Activated T-cell treated with anti-CD3 and anti-CD28 coated beads, Interleukin-2, amount 50 U/mL, for 1 hour (primary cell): Measurements from ENCODE around the gene GFAP.
A peak's percentile ranks its signal among the peaks of the same experiment; 100 is the strongest.

Experiments
- DNase-seq: peaks from one replicate; pipeline ENCODE4 v3.0.0-alpha.2; 2020

The GFAP gene

DNA sequence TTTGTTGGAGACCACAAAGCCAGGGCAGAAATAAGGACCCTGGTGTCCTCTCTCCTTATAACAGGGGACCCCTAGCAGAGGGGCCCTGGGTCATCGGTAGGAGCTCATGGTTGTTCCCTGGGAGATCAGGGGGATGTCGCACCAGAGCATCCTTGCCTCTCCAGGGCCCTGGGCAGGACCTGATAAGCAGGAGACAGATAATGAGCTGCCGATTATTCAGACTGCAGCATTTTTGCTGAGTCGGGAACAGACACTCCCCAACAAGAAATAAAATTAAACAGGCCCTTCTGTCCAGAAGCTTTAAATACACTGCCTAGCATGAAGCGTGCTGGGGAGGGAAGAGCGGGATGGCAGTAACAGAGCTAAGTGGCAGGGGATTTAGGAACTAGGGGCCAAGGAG is 15.4 kb upstream of the GFAP start:
- DNase-seq, result no peak

DNA sequence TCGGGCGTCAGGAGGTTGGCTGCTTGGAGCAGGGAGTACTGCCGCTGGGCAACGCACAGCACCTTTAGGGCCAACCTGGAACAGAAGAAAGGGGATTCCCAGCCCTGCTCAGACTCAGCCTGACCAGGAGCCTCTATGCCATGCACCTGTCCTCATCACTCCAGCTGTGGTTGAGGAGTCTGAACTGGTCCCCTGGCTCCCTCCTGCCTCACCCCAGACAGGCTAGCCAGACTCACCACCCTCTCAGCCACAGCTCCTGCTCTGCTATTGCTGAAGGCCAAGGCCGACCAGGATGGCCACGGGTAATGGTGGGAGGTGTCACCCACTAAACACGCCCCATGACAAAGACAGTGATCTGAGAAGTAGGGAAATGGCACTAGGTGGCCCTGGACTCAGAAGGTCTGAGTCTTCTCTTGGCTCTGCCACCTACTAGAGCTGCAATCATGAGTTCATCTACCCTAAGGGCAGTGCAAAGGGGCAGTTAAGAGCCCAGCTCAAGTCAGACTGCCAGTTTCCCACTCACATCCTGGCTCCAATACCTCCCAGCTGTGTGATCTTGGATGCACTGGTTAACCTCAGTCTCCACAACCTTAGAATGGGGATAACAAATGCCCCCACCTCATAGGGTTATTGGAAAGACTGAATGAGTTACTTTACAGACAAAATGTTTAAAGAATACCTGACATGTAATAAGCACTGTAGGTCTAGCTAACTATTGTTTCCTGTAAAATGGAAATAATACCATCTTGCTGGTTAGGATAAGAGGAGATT is 13.8 kb upstream of the GFAP start:
- DNase-seq, result no peak

DNA sequence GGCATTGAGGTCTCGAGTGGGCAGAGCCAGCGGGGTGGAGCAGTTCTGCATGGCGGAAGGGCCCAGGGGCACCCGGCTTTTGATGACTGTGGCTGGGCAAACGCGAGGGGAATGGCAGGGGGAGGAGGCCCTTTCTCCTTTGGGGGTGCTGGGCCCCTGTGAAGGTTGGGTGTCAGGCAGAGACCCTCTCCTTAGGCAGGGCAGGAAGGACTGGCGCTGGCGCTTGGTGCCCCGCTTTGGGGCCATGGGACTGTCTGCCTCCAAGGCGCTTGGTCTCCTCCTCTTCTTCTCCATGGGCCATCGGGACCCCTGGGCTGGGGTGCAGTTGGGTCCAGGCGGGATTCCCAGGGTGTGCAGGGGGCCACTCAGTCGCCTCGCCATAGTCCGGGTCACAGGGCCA is 12.8 kb upstream of the GFAP start:
- DNase-seq, result no peak

DNA sequence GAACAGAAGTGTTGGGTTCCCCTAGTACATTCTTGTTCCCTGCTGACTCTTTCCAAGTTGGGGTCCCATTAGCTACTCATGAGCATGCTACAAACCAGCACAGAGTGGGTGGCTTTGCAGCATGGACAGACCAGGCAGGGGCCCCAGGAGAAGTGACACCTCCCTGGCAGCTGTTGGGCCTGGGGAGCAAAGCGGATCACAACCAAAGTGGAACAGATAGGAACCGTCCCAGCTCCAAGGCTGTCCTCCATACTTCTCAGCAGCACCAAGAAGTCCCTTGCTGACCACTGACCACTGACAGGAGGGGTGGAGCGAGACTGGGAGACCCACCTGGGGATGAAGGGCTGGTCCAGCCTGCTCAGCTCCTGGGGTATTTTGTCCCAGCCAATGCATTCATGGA is 12.4 kb upstream of the GFAP start:
- DNase-seq, result no peak

DNA sequence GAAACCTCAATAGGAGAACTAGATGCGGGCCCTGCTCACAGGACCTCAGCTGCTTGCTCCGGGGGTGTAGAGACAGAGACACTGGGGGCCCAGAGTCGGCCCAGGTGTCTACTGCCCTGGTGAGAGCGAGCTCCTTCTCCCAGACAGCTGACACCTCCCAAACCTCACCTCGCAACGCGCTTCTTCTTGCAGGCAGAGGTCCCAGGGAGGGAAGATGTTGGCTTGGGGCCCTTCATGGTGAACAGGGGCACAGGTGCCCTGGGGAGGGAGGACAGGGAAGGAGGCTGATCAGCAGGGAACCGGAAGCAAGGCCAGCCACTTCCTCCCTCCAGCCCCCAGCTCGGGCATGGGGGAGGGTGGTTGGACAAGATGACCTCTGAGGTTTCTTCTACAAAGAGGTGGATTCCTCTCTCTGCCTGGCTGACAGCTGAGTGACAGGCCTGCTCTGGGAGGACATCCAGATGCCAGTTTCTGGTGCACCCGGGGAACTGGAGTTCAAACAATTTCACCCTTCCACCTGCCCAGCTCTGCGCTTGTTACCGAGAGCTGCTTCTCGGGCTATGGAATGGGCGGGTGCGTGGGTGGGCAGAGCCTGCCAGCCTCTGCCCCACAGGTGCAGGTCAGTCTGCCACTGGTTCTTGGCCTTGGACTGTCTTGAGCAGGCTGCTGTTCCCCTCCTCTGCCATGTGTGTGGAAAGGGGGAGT is 11.7 kb upstream of the GFAP start:
- no peak for DNase-seq

DNA sequence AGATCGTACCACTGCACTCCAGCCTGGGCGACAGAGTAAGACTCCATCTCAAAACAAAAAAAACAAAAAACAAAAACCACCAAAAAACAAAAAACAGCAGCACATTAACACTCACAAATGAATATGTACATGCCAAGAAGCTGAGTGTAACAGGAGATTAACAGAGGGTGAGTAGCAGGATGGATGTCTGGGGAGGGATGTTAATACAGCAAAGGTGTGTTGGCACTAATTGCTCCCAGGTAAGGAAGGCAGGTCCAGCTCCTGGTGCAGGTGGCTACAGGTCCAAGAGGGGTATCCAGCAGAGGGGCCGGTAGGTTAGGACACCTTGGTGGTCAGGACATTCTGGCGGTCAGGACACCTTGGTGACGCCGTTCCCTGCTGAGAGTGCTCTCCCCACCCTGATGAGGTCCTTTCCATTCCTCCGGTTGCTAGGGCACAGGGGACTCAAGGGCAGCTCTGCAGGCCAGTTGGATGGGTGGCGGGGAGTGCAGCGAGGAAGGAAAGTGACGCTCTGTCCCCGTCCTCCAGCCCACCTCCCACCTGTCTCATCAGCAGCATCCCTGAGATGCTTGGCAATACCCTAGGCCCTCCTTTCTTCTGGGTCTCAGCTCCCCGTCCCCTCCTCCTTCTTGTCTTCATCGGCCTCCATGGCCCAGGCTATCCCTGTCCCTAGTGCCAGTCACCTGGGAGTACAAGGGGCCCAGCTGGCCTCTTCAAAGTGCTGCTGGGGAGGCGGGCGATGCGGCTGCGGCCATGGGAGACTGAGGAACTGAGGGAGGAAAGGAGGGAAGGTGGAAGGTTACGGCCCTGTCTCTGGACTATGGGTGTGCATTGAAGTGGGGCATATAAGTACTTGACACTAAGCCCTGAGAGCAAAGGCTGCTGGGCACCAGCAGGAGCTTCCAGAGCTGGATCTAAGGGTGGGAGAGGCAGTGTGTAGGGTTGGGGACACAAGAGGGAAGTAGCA is 10.7 kb upstream of the GFAP start:
- no peak for DNase-seq

DNA sequence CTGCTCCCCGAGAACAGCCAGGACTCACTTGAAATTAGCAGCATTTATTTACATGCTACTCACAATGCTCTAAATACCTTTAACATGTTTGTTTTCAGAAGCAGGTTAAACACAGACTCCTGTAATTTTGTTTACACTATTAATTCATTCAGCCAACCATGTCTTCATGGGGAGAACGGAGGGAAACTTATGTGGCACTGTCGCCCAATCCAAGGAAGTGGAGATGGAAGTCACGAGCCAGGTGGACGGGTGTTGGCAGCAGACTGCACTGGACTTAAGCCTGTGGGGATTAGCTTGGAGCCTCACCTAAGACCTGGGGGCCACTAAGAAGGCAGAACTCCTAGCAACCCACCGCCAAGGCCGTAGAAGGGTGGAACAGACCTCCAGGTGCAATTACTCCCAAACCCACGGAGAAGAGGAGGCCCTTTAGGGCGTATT is 8.8 kb upstream of the GFAP start:
- DNase-seq, result no peak

DNA sequence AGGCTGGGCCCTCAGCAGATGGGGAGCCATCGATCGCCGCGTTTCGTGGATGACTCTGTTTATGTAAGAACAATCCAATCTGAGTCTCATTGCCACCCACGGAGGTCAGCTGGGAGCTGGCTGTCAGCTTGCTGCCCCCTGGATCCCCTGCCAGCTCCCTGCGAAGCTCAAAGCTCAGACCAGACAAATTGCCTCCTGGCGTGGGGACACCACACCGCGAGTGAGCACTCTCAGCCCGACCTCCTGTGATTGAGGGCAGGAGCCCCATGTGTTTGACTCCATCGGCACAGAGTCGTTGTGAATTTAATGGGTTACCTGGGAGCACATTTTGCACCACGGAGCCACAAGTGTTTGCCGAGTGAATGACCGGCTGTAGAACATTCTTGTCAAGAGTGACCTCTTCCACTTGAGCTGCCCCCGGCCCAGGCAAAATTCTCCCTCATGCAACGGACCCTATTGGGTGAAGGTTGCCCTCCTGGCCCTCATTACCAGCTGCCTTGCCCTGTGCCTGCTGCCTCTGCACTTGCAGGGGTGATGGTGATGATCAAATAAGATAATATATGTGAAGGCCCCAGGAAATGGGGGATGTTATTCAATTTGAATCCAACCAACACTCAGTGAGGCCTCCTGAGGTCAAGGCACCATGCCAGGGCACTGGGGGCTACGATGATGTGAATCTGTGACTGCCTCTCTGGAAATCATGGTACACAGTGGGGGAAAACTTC is 7.6 kb upstream of the GFAP start:
- DNase-seq, result no peak

DNA sequence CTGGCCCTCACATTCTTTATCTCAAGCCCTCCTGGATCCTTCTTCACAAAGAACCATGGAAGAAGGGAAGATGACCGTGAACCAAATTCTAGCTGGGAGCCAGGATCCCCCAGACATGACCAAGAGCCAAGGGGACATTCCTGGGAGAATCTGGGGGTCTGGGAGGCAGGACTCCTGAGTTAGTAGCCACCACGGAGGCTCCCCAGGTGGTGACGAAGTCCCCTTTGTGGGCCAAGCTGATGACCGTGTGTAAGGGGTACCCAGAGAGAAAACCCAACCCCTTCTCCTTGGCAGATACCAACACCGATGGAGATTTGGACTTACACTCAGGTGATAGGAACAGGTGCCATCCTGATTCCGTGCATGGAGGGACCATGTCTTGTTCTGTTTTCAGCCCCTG is 6.8 kb upstream of the GFAP start:
- peak; percentile 7 for DNase-seq

DNA sequence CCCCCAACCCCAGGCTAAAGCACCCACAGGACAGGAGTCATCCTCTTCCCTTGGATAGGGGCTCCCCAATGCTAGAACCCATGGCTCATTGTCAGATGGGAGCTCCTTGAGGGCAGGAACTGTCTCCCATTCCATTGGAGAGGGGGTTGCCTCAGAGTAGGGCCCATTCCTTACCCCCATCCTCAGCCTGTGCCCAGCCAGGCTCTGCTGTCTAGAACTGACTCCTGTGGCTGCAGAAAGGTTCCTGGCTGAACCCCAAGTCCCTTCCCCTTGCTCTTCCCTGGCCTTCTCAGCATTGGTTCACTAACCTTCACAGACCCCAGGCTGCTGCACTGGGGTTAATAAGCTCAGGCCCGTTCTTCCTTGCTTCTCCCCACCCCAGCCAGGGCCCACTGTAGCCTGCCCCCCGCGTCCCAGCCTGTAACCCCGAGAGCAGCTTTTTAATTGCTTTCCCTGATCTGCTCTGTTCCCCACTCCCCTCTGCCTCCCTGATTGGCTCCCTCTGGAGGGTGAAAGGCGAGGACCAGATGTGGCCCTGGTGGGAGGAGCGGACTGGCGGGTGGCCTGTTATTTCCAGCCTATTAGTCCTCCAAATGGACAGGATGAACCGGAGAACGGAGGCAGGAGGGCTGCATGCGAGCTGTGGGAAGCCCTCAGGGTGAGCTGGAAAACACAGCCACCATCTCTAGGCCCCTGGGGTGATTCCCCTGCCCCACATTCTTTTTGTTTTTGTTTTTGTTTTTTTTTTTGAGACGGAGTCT is 6.0 kb upstream of the GFAP start:
- peak; percentile 8 for DNase-seq

DNA sequence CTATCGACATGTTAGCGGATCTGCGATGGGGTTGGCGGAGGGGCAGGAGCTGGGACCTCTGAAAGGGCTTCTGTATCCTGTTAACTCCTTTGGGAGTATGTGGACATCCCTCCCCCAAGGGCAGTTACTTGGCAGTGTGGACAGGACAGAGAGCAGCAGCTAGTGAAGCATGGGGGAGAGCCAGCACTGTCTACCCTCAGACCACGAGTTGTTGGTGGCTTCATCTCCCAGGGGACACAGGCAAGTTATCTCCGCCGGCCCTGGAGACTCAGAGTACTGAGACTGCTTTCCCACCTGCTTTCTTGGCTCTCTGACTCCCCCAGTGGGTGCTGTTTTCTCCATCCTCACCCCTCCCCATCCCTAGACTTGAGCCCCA is 5.3 kb upstream of the GFAP start:
- DNase-seq, result peak; percentile 15

DNA sequence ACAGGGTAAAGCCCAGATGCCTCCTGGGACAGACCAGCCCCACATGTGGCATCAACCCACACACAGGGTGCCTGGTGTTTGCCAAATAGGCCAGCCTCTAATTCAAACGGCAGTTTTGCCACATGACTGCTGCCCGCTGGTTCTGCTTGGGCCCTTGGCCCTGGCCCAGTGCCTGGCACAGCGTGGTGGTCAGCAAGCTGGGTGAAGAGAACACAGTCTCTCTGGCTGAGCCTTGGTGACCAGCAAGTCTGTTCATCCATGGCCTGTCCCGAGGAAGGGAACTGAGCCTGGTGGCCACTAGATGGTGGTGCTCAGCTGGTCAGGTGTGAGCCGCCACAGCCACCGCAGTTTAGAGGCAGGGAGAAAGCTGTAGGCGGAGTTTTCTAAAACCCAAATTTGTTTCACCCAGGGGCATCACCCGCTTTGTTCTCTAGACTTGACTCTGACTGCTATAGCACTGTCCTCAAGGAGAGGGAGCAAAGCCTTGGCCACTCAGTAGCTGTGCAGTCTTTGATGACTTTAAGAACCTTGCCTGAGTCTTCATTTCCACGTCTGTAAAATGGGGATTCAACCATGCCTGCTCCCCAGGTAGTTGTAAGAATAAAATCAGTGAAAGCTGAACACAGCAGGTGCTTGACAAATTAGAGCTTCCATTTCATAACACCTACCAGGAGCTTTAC is 4.7 kb upstream of the GFAP start:
- peak; percentile 60 for DNase-seq

DNA sequence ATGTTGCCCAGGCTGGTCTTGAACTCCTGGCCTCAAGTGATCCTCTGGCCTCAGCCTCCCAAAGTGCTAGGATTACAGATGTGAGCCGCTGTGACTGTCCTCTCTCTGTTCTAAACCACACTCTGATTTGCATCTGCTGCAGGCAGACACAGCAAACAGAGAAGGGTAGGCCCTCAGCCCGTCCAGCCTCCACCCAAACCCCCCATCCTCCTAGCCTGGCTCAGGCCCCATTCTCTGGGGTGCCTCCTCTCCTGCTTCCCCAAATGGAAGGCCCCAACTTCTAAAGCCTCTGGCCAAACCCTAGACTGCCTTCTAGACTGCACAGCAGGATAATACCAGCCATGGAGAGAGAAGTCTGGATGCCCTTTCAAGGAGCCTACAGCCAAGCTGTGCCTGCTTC is 4.1 kb upstream of the GFAP start:
- DNase-seq, result no peak

DNA sequence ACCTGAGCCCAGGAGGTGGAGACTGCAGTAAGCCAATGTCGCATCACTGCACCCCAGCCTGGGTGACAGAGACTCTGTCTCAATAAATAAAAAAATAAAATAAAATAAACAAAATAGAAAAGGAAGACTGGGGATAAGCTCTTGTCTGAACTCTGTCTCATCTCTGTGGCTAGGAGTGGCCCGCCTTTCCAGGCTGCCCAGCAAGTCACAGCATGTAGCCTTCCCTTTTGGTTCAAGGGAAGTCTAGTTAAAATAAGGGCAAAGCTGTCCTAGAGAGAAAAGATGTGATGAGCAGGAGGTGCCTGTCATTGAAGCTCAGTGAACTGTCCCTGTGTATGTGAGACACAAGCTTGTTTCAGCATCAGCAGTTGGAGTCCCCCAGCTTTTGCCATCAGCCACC is 2.7 kb upstream of the GFAP start:
- no peak for DNase-seq

DNA sequence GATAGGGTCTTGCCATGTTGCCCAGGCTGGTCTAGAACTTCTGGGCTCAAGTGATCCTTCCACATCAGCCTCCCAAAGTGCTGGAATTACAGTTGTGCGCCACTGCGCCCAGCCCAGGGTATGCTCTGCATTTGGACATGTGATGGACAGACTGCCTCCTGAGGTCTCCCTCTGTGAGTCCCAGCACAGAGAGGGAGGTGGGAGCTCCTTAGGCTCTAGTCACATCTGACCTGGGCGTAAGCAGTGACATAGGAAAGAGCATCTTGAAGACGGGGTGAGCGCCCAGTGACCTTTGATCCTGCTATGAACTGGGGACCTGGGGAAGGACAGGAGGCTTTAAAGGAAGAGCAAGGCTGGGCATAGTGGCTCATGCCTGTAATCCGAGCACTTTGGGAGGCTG is 2.2 kb upstream of the GFAP start:
- no peak for DNase-seq

DNA sequence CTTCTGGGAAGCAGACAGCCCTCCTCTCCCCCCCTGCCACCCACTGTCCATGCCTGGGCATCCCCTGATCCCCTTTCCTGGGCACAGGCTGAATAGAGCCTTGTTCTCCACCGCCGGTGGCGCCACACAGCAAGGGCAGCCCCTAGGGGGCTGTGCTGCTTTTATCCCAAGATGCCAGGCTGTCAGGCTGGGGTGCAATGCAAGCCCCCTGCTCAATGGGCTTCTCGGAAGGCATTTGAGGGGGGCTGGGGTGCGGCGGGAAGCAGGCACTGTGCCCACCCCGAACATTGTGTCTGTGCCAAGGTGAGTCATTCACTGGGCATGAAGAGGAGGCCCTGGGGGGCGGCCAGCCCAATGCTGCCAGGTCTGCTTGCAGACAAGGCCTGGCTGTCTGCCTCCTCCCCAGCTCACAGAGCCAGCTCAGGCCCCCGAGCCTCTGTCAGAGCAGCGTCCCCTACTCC is 1.5 kb upstream of the GFAP start:
- DNase-seq, result peak; percentile 16

DNA sequence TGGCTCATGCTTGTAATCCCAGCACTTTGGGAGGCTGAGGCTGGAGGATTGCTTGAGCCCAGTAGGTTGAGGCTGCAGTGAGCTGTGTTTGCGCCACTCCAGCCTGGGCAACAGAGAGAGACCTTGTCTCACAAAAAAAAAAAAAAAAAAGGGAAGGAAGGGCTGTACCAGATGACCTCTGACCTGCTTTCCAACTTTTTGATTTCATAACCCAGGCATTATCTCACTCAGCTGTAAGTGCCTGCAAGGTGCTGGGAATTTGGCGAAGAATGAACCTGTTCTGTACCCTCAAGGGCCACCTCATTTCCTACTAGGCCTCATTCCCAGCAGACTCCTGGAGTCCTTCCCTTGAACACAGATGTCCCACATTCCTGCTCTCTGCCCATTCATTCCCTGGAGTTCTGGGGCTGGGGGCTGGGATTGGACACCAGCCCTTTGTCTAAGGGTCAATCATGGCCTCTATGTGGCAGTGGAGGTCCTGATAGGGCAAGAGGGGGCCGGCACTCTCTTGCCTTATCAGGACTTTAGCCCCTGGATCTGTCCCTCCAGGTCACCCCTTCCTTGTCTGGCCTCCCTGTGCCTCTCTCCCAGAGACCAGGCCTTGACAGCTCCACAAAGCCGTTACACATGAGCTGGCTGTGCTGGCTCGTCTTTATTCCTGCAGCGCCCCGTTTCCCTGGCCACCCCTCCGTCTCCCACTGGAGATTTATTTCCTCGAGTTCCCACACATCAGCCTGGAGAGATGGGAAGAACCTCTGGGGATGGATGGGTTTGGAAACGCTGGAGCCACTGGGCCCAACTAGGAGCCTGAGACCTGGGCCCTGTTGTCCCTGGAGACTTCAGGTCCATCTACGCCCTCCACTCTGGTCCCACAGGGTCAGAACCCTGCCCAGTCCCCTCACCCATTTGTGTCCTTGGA is 821 bp upstream of the GFAP start:
- DNase-seq, result no peak

DNA sequence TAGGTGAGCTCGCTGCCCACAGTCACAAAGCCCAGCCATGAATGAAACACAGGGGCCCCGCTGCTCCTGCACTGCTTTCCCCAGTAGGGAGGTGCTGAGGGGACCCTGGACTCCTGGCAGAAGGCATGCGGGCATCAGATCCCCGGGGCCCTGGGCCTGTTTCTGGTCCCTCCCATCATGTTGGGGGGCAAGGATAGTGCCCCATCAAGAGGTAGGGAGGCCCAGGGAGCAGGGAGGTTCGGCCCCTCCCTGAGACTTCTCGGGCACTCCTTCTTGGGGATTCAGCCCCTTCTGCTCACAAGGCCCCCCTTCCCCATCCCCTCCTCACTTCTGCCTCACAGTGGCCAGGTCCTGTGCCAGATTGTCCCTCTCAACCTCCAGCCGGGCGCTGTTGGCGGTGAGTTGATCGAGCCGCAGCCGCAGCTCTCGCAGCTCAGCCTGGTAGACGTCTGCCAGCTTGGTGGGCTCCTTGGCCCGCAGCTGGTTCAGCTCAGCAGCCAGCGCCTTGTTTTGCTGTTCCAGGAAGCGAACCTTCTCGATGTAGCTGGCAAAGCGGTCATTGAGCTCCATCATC is 515 bp downstream of the GFAP start:
- no peak for DNase-seq

DNA sequence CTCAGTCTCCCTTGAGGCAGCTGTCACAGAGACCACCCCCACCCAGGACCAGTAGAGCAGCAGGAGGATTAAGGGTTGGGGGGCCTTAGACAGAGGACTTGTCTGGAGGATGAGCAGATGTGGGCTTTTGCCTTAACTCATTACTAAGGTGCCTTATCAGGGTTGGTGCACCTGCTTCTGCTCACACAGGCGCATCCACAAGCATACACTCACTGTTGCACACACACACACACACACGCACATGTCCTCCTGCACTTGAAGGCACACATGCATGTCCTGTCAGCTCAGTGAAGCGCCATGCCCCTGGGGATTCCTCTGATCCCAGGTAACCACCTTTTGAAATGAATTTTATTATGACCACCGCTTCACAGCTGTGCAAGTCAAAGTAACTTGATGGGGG is 1.2 kb downstream of the GFAP start:
- DNase-seq, result no peak

DNA sequence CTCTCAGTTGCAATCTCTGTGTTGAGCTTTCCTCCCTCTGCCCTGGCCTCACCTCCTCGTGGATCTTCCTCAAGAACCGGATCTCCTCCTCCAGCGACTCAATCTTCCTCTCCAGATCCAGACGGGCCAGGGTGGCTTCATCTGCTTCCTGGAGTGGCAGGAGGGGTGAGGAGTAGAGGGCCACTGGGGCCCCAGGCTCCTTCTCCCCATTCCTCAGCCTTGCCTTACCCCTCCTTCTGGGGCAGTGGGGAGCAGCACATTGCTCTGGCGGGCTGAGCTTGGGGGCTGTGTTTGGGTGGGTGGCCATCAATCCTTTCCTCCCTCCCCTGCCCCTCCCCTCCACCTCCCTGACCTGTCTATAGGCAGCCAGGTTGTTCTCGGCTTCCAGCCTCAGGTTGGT is 1.6 kb downstream of the GFAP start:
- no peak for DNase-seq
